B cell (primary cell): ENCODE results near the gene ATXN1. TPM values are rescaled to one million over a fixed set of nuclear protein-coding genes. Genes with fewer than 3 reads are reported as not detected.

Experiments
- ATAC-seq: fragments of 200-7000 bp; cut with Tn5 transposase; one replicate; pipeline ENCODE4 v1.10.0; 2021; ENCODE audit warnings: low read depth, mild to moderate bottlenecking, moderate number of reproducible peaks, moderate library complexity
- CTCF ChIA-PET: fragments of 350-600 bp; sonication (Branson Sonifier 250); formaldehyde crosslinking; loops from one replicate; lab custom pipeline; 2021; ENCODE audit warnings: antibody characterized with exemption, inconsistent platforms; lab: Charles Lee
- POLR2A ChIA-PET: fragments of 350-600 bp; sonication (Branson Sonifier 250); formaldehyde crosslinking; loops from one replicate; lab custom pipeline; 2021; ENCODE audit warnings: antibody characterized with exemption; lab: Charles Lee
- DNase-seq: peaks from one replicate; pipeline ENCODE4 v3.0.0; 2013
- H2AFZ ChIP-seq: 2 replicates; pipeline ENCODE4 v1.6.1; 2012; ENCODE audit warnings: mild to moderate bottlenecking, low read depth, low read length; ENCODE audit not compliant: insufficient read depth, poor library complexity, severe bottlenecking
- H3K27ac ChIP-seq, 2 donors: 1 replicate in 1 of 2; 2 replicates in 1 of 2; pipeline ENCODE4 v1.5.1; 2012 to 2013; ENCODE audit warnings: low read length in 2 of 2, mild to moderate bottlenecking in 2 of 2, moderate library complexity in 1 of 2
- H3K27me3 ChIP-seq, 4 experiments: fragments of 200-600 bp in 1 of 4; sonication (generic) in 1 of 4; replicated peaks in 1 of 4; 1 replicate in 2 of 4; 2 replicates in 2 of 4; pipeline versions ENCODE4 v1.6.1 to v1.7.0; 2013 to 2016; ENCODE audit warnings: low read length in 3 of 4, mild to moderate bottlenecking in 2 of 4, mixed read lengths in 1 of 4, moderate library complexity in 1 of 4; ENCODE audit not compliant: insufficient read depth in 4 of 4, control insufficient read depth in 3 of 4; ENCODE audit errors: control extremely low read depth in 1 of 4
- H3K36me3 ChIP-seq, 2 experiments: replicated peaks in 1 of 2; 1 replicate in 1 of 2; 2 replicates in 1 of 2; pipeline versions ENCODE4 v1.6.1 to v1.7.1; 2013; ENCODE audit warnings: low read length in 1 of 2; ENCODE audit not compliant: insufficient read depth in 2 of 2, control insufficient read depth in 1 of 2; ENCODE audit errors: control extremely low read depth in 1 of 2, extremely low read depth in 1 of 2
- H3K4me1 ChIP-seq, 2 donors: fragments of 200-600 bp in 1 of 2; sonication (generic) in 1 of 2; 1 replicate in 1 of 2; 2 replicates in 1 of 2; pipeline versions ENCODE4 v1.5.1 to v1.6.1; 2013 to 2017; ENCODE audit warnings: low read length in 2 of 2; ENCODE audit not compliant: control insufficient read depth in 2 of 2, insufficient read depth in 2 of 2
- H3K4me2 ChIP-seq: replicated peaks from 2 replicates; pipeline ENCODE3; 2012; ENCODE audit warnings: mild to moderate bottlenecking, low read depth, low read length; ENCODE audit not compliant: poor library complexity, severe bottlenecking
- H3K4me3 ChIP-seq, 5 experiments: fragments of 200-600 bp in 1 of 5; sonication (generic) in 1 of 5; 1 replicate in 3 of 5; 2 replicates in 2 of 5; pipeline versions ENCODE4 v1.5.1 to v1.7.0; 2011 to 2016; ENCODE audit warnings: low read length in 4 of 5, mild to moderate bottlenecking in 4 of 5, low read depth in 2 of 5, control low read depth in 1 of 5, moderate library complexity in 1 of 5; ENCODE audit not compliant: insufficient read depth in 1 of 5; ENCODE audit errors: control extremely low read depth in 1 of 5, extremely low read depth in 1 of 5
- H3K79me2 ChIP-seq: fragments of 200-600 bp; sonication (generic); one replicate; pipeline ENCODE4 v1.6.0; 2016; ENCODE audit warnings: low read length; ENCODE audit not compliant: control insufficient read depth, insufficient read depth
- H3K9ac ChIP-seq: fragments of 200-600 bp; sonication (generic); 2 replicates; pipeline ENCODE4 v1.6.1; 2017; ENCODE audit warnings: mild to moderate bottlenecking, low read length, moderate library complexity
- H3K9me3 ChIP-seq, 3 donors: one replicate each; pipeline versions ENCODE4 v1.6.1 to v1.7.1; 2013; ENCODE audit warnings: low read length in 2 of 3; ENCODE audit not compliant: control insufficient read depth in 2 of 3, insufficient read depth in 1 of 3; ENCODE audit errors: control extremely low read depth in 1 of 3
- H4K20me1 ChIP-seq: 2 replicates; pipeline ENCODE4 v1.6.0; 2012; ENCODE audit warnings: mild to moderate bottlenecking, low read length; ENCODE audit not compliant: insufficient read depth, control insufficient read depth, poor library complexity, severe bottlenecking
- H3K27ac Mint-ChIP-seq: one replicate; pipeline ENCODE4 v1.8.0; 2021; ENCODE audit warnings: mixed read lengths
- H3K27me3 Mint-ChIP-seq: one replicate; pipeline ENCODE4 v1.8.0; 2021; ENCODE audit warnings: mixed read lengths
- H3K4me1 Mint-ChIP-seq: one replicate; pipeline ENCODE4 v1.8.0; 2021; ENCODE audit warnings: mixed read lengths
- H3K4me3 Mint-ChIP-seq: one replicate; pipeline ENCODE4 v1.8.0; 2021; ENCODE audit warnings: mixed read lengths
- H3K9me3 Mint-ChIP-seq: one replicate; pipeline ENCODE4 v1.8.0; 2022; ENCODE audit warnings: mixed read lengths; ENCODE audit not compliant: insufficient read depth
- EZH2 ChIP-seq: IDR thresholded peaks from 2 replicates; pipeline ENCODE4 v1.6.1; 2012; ENCODE audit warnings: borderline replicate concordance, low read depth, mild to moderate bottlenecking, moderate library complexity, low read length; ENCODE audit not compliant: insufficient read depth, poor library complexity, severe bottlenecking
- WGBS: methylation state at CpG from one replicate; pipeline ENCODE4 v1.1.5; 2013; ENCODE audit warnings: missing lambda C conversion rate; ENCODE audit not compliant: insufficient coverage; 5-methylcytosine and 5-hydroxymethylcytosine counted together
- intact Hi-C: fragments of 100-400 bp; cut with micrococcal nuclease; formaldehyde crosslinking; loops from one replicate; pipeline ENCODE4 v1.10.0; 2022
- polyA plus RNA-seq: library from polyadenylated mRNA; depleted of rRNA; stranded (reverse); fragments of >200 nt; gene quantifications from 2 replicates; pipeline ENCODE4 v1.2.3, GENCODE V29; 2012
- total RNA-seq, 2 donors: library from RNA; stranded (reverse); fragments of 120-200 nt in 1 of 2; gene quantifications; 1 replicate in 1 of 2; 2 replicates in 1 of 2; pipeline versions ENCODE4 v1.2.3 to v1.2.4, GENCODE V29; 2013 to 2022
- TF ChIP-seq, protein P1 (sequence below): fragments of 200-600 bp; IDR thresholded peaks from one replicate; pipeline ENCODE4 v1.8.0; 2022; ENCODE audit warnings: antibody characterized with exemption, mild to moderate bottlenecking

Gene ATXN1
- total and polyA plus RNA-seq, 2 donors (not counting 1 experiment from before 2014, with no cell fraction given), result 5.7 to 63.8 TPM

DNA sequence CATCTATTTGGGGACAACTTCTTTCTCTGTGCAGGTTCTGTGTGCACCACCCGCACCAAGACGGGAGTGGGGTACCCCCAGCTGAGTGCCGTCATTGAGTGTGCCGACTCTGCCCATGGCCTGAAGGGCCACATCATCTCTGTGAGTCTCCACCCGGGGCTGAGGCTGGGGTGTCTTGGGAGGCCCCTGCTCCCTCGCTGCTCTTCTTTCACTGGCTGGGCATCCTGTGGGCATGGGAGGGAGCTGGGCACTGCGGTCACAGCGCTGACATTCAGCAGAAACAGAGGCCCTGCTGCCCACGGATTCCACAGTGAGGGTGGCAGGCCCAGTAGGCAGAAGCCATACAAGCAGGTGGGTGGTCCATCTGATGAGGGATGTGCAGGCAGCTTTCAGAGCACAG, 482.5 kb downstream of the ATXN1 start:
- Histone ChIP-seq H3K27ac (no peak overlapping the region), H3K9me3 (no peaks in the 10 kb centered on the region), H3K79me2 (no peaks in the 10 kb centered on the region), H3K36me3 (no peaks in the 10 kb centered on the region), H3K4me3 (no peak overlapping the region), H4K20me1 (no peaks in the 10 kb centered on the region), H2AFZ (no peak overlapping the region), H3K4me1 (no peaks in the 10 kb centered on the region), H3K27me3 (peaks cover 0 to 4% (median 0%) of the 10 kb centered on the region in 4 experiments), H3K9ac (no peak overlapping the region), H3K4me2 (no peak overlapping the region)
- no peak for DNase-seq
- Mint-ChIP-seq H3K9me3 (no peaks in the 10 kb centered on the region), H3K27me3 (peaks cover 18% of the 10 kb centered on the region), H3K4me3 (no peak overlapping the region), H3K4me1 (no peaks in the 10 kb centered on the region), H3K27ac (no peak overlapping the region)
- ChIA-PET CTCF (no interaction called here), POLR2A (no interaction called here)
- WGBS, result 88% methylated on average over 9 of the region's 9 CpGs
- intact Hi-C loops, result no loop called here
- TF ChIP-seq, protein P1, sequence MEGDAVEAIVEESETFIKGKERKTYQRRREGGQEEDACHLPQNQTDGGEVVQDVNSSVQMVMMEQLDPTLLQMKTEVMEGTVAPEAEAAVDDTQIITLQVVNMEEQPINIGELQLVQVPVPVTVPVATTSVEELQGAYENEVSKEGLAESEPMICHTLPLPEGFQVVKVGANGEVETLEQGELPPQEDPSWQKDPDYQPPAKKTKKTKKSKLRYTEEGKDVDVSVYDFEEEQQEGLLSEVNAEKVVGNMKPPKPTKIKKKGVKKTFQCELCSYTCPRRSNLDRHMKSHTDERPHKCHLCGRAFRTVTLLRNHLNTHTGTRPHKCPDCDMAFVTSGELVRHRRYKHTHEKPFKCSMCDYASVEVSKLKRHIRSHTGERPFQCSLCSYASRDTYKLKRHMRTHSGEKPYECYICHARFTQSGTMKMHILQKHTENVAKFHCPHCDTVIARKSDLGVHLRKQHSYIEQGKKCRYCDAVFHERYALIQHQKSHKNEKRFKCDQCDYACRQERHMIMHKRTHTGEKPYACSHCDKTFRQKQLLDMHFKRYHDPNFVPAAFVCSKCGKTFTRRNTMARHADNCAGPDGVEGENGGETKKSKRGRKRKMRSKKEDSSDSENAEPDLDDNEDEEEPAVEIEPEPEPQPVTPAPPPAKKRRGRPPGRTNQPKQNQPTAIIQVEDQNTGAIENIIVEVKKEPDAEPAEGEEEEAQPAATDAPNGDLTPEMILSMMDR, result no peak
- no peak for TF ChIP-seq EZH2
- ATAC-seq, result no peak

DNA sequence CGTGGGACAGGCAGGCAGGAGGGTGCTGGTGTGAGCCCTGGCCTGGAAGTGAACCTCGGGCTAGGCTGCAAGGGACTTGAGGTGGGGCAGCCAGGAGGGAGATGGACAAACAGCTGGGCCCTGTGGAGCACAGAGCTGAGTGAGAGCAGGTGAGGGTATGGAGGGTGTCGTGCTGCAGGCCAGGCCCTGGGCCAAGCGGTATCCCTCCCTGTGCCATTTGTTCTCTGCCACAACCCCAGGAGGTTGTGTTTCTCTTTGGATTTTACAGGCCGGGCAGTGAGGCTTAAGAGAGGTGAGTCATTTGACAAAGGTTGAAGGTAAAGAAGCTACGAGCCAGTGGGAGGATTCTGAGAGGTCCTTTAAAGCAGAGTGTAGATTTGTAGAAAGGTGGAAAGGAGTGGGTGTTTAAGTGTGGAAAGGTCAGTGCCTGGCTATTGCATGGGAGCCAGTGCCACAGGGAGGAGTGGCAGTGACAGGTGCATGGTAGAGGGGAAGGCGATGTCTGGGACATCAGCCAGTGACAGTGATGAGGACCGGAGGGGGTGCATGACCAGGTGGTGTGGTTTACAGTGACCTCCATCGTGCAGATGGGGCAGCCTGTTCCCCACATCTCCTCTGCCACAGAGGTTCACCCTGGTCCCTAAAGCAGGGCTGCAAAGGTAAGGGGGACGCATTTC, 483.1 kb downstream of the ATXN1 start:
- Mint-ChIP-seq H3K27ac (no peak overlapping the region), H3K27me3 (peaks cover 18% of the 10 kb centered on the region), H3K9me3 (no peaks in the 10 kb centered on the region), H3K4me1 (no peaks in the 10 kb centered on the region), H3K4me3 (no peak overlapping the region)
- DNase-seq, result no peak
- intact Hi-C loops, result no loop called here
- Histone ChIP-seq H3K9me3 (no peaks in the 10 kb centered on the region), H3K27ac (no peak overlapping the region), H3K79me2 (no peaks in the 10 kb centered on the region), H3K9ac (no peak overlapping the region), H3K27me3 (peaks cover 0 to 4% (median 0%) of the 10 kb centered on the region in 4 experiments), H3K36me3 (no peaks in the 10 kb centered on the region), H3K4me1 (no peaks in the 10 kb centered on the region), H2AFZ (no peak overlapping the region), H3K4me2 (no peak overlapping the region), H3K4me3 (no peak overlapping the region), H4K20me1 (no peaks in the 10 kb centered on the region)
- 88% methylated on average over 8 of the region's 10 CpGs for WGBS
- ChIA-PET CTCF (no interaction called here), POLR2A (no interaction called here)
- TF ChIP-seq EZH2, result no peak
- TF ChIP-seq, protein P1, result no peak
- no peak for ATAC-seq
